HUDEP-2 (cell line): Measurements from ENCODE around the gene C5AR2.
"Not testable (repeated sequence)": the region's sequence is repeated elsewhere in the genome, so short reads cannot be mapped to it uniquely, and the experiment has no call there.

ENCODE experiments used
- DNase-seq, 76 experiments: peaks; one replicate each; lab custom pipeline; 2025; ENCODE audit not compliant: unreplicated experiment in 76 of 76; lab: John Stamatoyannopoulos, UW

Gene C5AR2

GRCh38 chr19:47357788-47358680 lies 26.1 kb downstream of the C5AR2 start:
- DNase-seq: peak in 12 of 76 experiments; percentile 10 to 30 (median 22)

- no peak for DNase-seq
Measured at GRCh38 chr19:47358936-47359335, 27.0 kb downstream of the C5AR2 start.

GRCh38 chr19:47362321-47362720 lies 30.3 kb downstream of the C5AR2 start:
- no peak for DNase-seq

- no peak for DNase-seq
Measured at GRCh38 chr19:47363758-47364531, 32.0 kb downstream of the C5AR2 start.

- DNase-seq: not testable (repeated sequence)
Measured at GRCh38 chr19:47365455-47365854, 33.5 kb downstream of the C5AR2 start.

- DNase-seq: no peak
Measured at GRCh38 chr19:47370045-47370611, 38.2 kb downstream of the C5AR2 start.

GRCh38 chr19:47371261-47371660 lies 39.3 kb downstream of the C5AR2 start:
- no peak for DNase-seq

GRCh38 chr19:47372603-47373002 lies 40.6 kb downstream of the C5AR2 start:
- DNase-seq: no peak

- no peak for DNase-seq
Measured at GRCh38 chr19:47373246-47374240, 41.6 kb downstream of the C5AR2 start.

GRCh38 chr19:47374876-47375693 lies 43.1 kb downstream of the C5AR2 start:
- DNase-seq: no peak

GRCh38 chr19:47375694-47376588 lies 44.0 kb downstream of the C5AR2 start:
- DNase-seq: no peak

GRCh38 chr19:47376589-47377144 lies 44.7 kb downstream of the C5AR2 start:
- DNase-seq: peak in 6 of 76 experiments; percentile 10 to 42 (median 26)

- DNase-seq: peak in 73 of 76 experiments; percentile 18 to 89 (median 77)
Measured at GRCh38 chr19:47377208-47377701, 45.3 kb downstream of the C5AR2 start.

GRCh38 chr19:47377801-47378200 lies 45.8 kb downstream of the C5AR2 start:
- no peak for DNase-seq

- DNase-seq: no peak
Measured at GRCh38 chr19:47378246-47378645, 46.3 kb downstream of the C5AR2 start.

GRCh38 chr19:47379381-47379938 lies 47.5 kb downstream of the C5AR2 start:
- no peak for DNase-seq

- DNase-seq: no peak
Measured at GRCh38 chr19:47380559-47380958, 48.6 kb downstream of the C5AR2 start.
